NCI-H2029 treated with DMSO at 0.1 percent for 48 hours (cell line): ENCODE data around the gene TMPRSS2.

Source experiments
- DNase-seq: peaks from one replicate; lab custom pipeline; 2025; lab: John Stamatoyannopoulos, UW

TMPRSS2 gene

GRCh38 chr21:41507521-41508414, at the start of gene TMPRSS2:
TMPRSS2 (minus strand) TSS chr21:41508158; CDS start chr21:41498133, 10,025 bp downstream.
- no peak for DNase-seq

GRCh38 chr21:41555057-41555456, 47.1 kb upstream of the TMPRSS2 start:
- DNase-seq = no peak

DNA sequence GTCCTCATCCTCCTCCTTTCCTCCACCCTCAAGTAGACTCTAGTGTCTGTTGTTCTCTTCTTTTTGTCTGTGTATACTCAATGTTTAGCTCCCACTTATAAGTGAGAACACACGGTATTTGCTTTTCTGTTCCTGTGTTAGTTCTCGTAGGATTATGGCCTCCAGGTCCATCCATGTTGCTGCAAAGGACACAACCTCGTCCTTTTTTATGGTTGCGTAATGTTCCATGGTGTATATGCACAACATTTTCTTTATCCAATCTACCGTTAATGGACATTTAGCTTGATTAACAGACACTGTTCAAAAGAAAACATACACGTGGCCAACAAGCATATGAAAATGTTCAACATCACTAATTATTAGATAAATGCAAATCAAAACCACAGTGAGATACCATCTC, 44.3 kb upstream of the TMPRSS2 start:
- no peak for DNase-seq

DNA sequence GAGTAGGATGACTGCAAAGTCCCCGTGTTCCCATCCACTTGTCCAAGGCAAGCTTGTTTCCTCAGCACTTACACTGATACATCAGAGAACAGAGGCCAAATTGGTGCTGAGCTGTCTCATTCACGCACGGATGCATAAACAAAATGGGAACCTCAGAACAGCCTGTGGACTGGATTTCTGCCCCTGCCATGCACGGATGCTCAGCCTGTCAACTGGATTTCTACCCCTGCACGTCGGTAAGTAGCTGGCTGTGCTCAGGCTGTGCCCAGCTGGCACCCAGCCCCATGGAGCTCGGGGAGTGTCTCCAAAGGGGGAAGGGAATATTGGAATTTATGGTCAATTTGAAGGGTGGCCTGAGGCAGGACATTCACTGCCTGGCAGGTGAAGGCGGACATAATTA, 40.8 kb upstream of the TMPRSS2 start:
- no peak for DNase-seq

DNA sequence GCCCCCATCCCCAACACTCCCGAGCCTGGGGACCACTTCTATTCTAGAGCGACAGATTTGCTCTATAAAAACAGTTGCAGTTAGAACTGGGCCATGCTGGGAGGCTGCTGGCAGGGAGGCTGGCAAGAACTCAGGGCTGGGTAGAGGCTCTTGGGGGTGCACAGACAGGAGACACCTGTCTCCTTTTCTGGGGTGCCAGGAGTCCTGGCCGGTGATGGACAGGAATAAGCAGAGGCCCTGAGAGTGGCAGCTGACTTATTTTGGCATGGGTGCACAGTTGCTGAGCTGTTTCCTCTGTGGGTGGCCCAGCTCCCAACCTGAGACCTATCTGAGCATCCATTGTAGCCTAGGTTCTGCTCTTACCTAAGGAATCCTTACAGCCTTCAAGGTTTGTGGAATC, 39.2 kb upstream of the TMPRSS2 start:
- DNase-seq = no peak

DNA sequence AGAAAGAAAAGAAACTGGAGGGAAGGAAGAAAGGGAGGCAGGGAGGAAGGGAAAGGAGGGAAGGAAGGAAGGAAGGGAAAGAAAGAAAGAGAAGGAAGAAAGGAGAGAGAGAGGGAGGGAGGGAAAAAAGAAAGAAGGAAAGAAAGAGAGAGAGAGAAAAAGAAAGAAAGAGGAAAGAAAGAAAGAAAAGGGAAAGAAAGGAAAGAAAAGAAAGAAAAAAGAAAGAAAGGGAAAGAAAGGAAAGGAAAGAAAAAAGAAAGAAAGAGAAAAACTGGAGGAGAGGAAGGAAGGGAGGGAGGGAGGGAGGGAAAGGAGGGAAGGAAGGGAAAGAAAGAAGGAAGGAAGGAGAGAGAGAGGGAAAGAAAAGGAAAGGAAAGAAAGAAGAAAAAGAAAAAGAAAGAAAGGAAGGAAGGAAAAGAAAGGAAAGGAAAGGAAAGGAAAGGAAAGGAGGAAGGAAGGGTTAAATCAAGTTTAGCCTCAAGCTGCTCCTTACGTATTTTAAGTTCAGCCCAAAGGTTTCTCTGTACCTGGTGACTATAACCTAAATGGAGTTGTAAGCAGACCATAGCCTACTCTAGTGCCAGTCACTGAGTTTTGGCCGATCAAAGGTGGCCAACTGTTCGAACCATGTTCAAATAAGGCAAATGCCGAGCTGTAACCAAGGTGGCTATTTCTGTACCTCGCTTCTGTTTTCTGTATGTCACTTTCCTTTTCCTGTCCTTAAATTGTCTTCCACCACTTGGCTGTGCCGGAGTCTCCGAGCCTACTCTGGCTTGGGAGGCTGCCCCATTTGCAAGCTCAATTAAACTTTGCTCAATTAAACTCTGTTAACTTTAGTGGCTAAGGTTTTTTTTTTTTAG, 37.8 kb upstream of the TMPRSS2 start:
- no peak for DNase-seq

GRCh38 chr21:41542727-41543126, 34.8 kb upstream of the TMPRSS2 start:
- no peak for DNase-seq

GRCh38 chr21:41537356-41537755, 29.4 kb upstream of the TMPRSS2 start:
- DNase-seq = no peak

- no peak for DNase-seq
Observed at GRCh38 chr21:41536827-41537103, 28.8 kb upstream of the TMPRSS2 start.

GRCh38 chr21:41536076-41536826, 28.3 kb upstream of the TMPRSS2 start:
- DNase-seq = no peak

- DNase-seq = no peak
Observed at GRCh38 chr21:41530366-41530765, 22.4 kb upstream of the TMPRSS2 start.

DNA sequence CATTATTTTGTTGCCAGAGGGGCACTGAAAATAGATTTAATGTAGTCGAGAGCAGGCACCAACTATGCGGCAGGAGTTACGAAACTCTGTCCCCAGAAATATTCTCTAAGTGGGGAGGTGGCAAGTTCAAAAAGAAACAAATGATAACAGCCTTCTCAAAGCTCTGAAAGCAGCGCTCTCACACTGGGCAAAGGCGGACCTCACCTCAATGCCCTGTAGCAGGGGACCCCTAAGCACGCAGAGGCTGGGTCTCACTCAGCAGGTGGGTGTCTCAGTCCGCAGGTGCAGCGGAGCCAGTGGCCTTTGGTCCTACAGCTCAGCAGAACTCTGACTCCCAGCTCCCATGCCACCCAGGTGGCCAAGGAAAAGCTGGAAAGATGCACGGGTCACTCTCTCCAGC, 21.8 kb upstream of the TMPRSS2 start:
- DNase-seq = no peak

GRCh38 chr21:41526478-41527087, 18.6 kb upstream of the TMPRSS2 start:
- DNase-seq = no peak

DNA sequence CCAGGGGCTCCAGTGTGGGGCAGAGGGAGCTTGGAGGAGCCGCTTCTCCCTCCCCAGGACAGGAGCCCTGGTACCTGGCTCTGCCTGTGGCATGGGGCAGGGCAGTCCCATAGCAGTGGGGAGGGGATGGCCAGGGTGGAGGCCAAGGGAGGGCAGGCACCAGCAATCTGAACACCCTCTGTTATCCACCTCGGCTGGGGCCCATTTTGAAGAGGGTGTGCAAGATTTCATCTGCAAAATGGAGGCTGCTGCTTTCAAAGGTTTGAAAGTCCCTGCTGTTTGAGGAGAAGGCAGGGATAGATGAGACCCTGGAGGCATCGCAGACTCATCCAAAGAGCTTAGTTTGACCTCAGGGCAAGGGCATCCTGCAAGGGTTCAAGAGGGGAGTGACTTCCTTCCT, 15.2 kb upstream of the TMPRSS2 start:
- no peak for DNase-seq

GRCh38 chr21:41521489-41522027, 13.6 kb upstream of the TMPRSS2 start:
- no peak for DNase-seq

- no peak for DNase-seq
Observed at GRCh38 chr21:41520560-41521442, 12.8 kb upstream of the TMPRSS2 start.

GRCh38 chr21:41519806-41520559, 12.0 kb upstream of the TMPRSS2 start:
- DNase-seq = no peak

DNA sequence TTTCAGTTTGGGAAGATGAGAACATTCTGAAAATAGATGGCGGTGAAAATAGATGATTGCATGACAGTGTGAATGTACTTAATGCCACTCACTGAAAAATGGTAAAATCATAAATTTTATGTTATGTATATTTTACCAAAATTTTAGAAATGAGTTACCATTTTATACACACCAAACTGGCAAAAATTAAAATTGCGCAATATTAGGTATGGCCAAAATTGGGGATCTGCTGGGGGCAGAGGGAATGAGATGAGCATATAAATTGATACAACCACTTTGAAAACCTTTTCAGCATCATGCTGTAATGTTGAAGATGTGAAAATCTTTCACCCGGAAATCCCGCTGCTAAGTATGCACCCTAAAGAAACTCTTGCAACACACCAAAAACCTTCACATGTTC, 10.8 kb upstream of the TMPRSS2 start:
- no peak for DNase-seq

DNA sequence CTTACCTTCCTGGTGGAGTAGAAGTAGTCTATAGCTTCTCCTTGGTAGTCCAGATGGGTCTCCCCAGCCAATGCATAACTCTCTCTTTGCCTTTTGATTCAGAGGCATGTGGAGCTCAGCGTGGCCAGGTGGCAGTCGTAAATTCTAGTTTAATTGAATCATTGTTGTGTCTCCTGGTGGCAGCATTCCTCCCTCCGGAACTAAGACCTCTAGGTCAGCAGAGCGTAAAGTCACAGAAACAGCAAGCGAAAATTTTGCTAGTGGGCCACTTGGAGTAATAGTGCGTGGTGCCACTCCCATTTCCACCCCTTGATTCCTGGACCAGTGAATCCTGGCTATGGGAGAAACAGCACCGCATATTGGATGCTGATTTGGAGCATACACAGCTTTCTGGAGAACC, 3.9 kb upstream of the TMPRSS2 start:
- no peak for DNase-seq

GRCh38 chr21:41510500-41510899, 2.5 kb upstream of the TMPRSS2 start:
- DNase-seq = no peak
